H1 (cell line): ENCODE data around the gene GRIN3A. TPM values are rescaled to one million over a fixed set of nuclear protein-coding genes. Genes with fewer than 3 reads are reported as not detected.

ENCODE experiments used
- CTCF ChIA-PET: fragments of 300-600 bp; sonication (Branson Sonifier 250); formaldehyde crosslinking; loops from one replicate; lab custom pipeline; 2021; ENCODE audit not compliant: partially characterized antibody; lab: Charles Lee
- POLR2A ChIA-PET: fragments of 300-600 bp; sonication (Branson Sonifier 250); formaldehyde crosslinking; loops from one replicate; lab custom pipeline; 2021; ENCODE audit warnings: inconsistent platforms; ENCODE audit not compliant: partially characterized antibody; lab: Charles Lee
- DNase-seq, 2 experiments: peaks; one replicate each; pipeline versions ENCODE4 v3.0.0 to v3.0.0-alpha.2; 2010 to 2022; ENCODE audit warnings: low spot score in 2 of 2, low read depth in 1 of 2, mixed read lengths in 1 of 2
- FAIRE-seq: peaks from 2 replicates; lab custom pipeline; 2011; peaks lifted over from hg19 to GRCh38; lab: Jason Lieb, UNC
- H2AFZ ChIP-seq: 2 replicates; pipeline ENCODE4 v1.8.1; 2012; ENCODE audit warnings: low read length, inconsistent platforms
- H2AK5ac ChIP-seq: 2 replicates; pipeline ENCODE4 v1.6.1; 2013; ENCODE audit warnings: low read depth, low read length
- H2BK120ac ChIP-seq: replicated peaks from 2 replicates; pipeline ENCODE3; 2013; ENCODE audit warnings: low read depth, low read length, inconsistent platforms
- H2BK12ac ChIP-seq: 2 replicates; pipeline ENCODE4 v1.6.1; 2013; ENCODE audit warnings: low read depth, low read length
- H2BK15ac ChIP-seq: 2 replicates; pipeline ENCODE4 v1.6.1; 2013; ENCODE audit warnings: low read length
- H2BK20ac ChIP-seq: 2 replicates; pipeline ENCODE4 v1.6.1; 2013; ENCODE audit warnings: low read length
- H2BK5ac ChIP-seq: 2 replicates; pipeline ENCODE4 v1.6.1; 2013; ENCODE audit warnings: low read depth, low read length
- H3K14ac ChIP-seq: 2 replicates; pipeline ENCODE4 v1.6.1; 2013; ENCODE audit warnings: inconsistent platforms; ENCODE audit not compliant: insufficient read length
- H3K18ac ChIP-seq: 2 replicates; pipeline ENCODE4 v1.6.1; 2013; ENCODE audit warnings: low read length; ENCODE audit errors: extremely low read depth
- H3K23ac ChIP-seq: 2 replicates; pipeline ENCODE4 v1.6.1; 2013; ENCODE audit warnings: inconsistent platforms; ENCODE audit not compliant: insufficient read length
- H3K23me2 ChIP-seq: 2 replicates; pipeline ENCODE4 v1.6.1; 2013; ENCODE audit warnings: low read depth, low read length
- H3K27ac ChIP-seq: 2 replicates; pipeline ENCODE4 v1.6.1; 2011; ENCODE audit warnings: low read depth, low read length, inconsistent platforms
- H3K27me3 ChIP-seq, 4 experiments: replicated peaks in 1 of 4; 1 replicate in 1 of 4; 2 replicates in 3 of 4; pipeline versions ENCODE4 v1.6.1 to v1.8.1; 2011 to 2013; ENCODE audit warnings: low read length in 3 of 4, mild to moderate bottlenecking in 3 of 4, inconsistent platforms in 2 of 4, mixed read lengths in 2 of 4, moderate library complexity in 1 of 4; ENCODE audit not compliant: control insufficient read depth in 3 of 4, insufficient read depth in 3 of 4; ENCODE audit errors: extremely low read depth in 1 of 4
- H3K36me3 ChIP-seq, 4 experiments: 2 replicates each; pipeline versions ENCODE4 v1.6.1 to v1.8.1; 2011 to 2013; ENCODE audit warnings: mild to moderate bottlenecking in 4 of 4, low read length in 3 of 4, moderate library complexity in 2 of 4, control low read depth in 1 of 4, inconsistent platforms in 1 of 4; ENCODE audit not compliant: insufficient read depth in 4 of 4, control insufficient read depth in 2 of 4
- H3K4ac ChIP-seq: replicated peaks from 2 replicates; pipeline ENCODE3; 2013; ENCODE audit warnings: low read length, low read depth, mixed read lengths, inconsistent platforms; ENCODE audit not compliant: insufficient read length
- H3K4me1 ChIP-seq, 4 experiments: replicated peaks in 1 of 4; 1 replicate in 1 of 4; 2 replicates in 3 of 4; pipeline versions ENCODE4 v1.6.1 to v1.8.1; 2011 to 2013; ENCODE audit warnings: low read length in 3 of 4, inconsistent platforms in 2 of 4, mixed read lengths in 1 of 4; ENCODE audit not compliant: insufficient read depth in 4 of 4, control insufficient read depth in 3 of 4
- H3K4me2 ChIP-seq, 2 experiments: 2 replicates each; pipeline versions ENCODE4 v1.6.1 to v1.8.1; 2011 to 2013; ENCODE audit warnings: low read depth in 2 of 2, low read length in 2 of 2, control low read depth in 1 of 2, inconsistent platforms in 1 of 2, mild to moderate bottlenecking in 1 of 2; ENCODE audit not compliant: insufficient read depth in 1 of 2
- H3K4me3 ChIP-seq, 4 experiments: fragments of 200-600, 300-600 bp in 1 of 4; sonication (generic), shearing (Covaris generic), sonication (Bioruptor Twin) in 1 of 4; 2 replicates each; pipeline versions ENCODE4 v1.5.1 to v1.8.1; 2011 to 2016; ENCODE audit warnings: low read length in 4 of 4, low read depth in 3 of 4, control low read depth in 2 of 4, inconsistent platforms in 2 of 4, mild to moderate bottlenecking in 2 of 4, mixed read lengths in 1 of 4, moderate library complexity in 1 of 4; ENCODE audit not compliant: insufficient read depth in 2 of 4; ENCODE audit errors: extremely low read depth in 1 of 4
- H3K56ac ChIP-seq: replicated peaks from 2 replicates; pipeline ENCODE3; 2013; ENCODE audit warnings: low read depth, mild to moderate bottlenecking, mixed read lengths, low read length, inconsistent platforms; ENCODE audit not compliant: insufficient read length
- H3K79me1 ChIP-seq: 2 replicates; pipeline ENCODE4 v1.6.1; 2013; ENCODE audit warnings: low read depth, low read length, control low read depth
- H3K79me2 ChIP-seq, 2 experiments: 2 replicates each; pipeline versions ENCODE4 v1.6.1 to v1.8.1; 2012 to 2013; ENCODE audit warnings: low read length in 2 of 2, mild to moderate bottlenecking in 2 of 2, inconsistent platforms in 1 of 2; ENCODE audit not compliant: insufficient read depth in 2 of 2, control insufficient read depth in 1 of 2
- H3K9ac ChIP-seq, 4 experiments: replicated peaks in 1 of 4; 1 replicate in 1 of 4; 2 replicates in 3 of 4; pipeline versions ENCODE4 v1.6.1 to v1.8.1; 2011 to 2013; ENCODE audit warnings: low read depth in 3 of 4, low read length in 3 of 4, control low read depth in 2 of 4, mild to moderate bottlenecking in 2 of 4, moderate library complexity in 2 of 4, inconsistent platforms in 1 of 4; ENCODE audit errors: extremely low read depth in 1 of 4
- H3K9me3 ChIP-seq, 2 experiments: 2 replicates each; pipeline versions ENCODE4 v1.6.1 to v1.8.1; 2012 to 2013; ENCODE audit warnings: mild to moderate bottlenecking in 2 of 2, moderate library complexity in 2 of 2, control low read depth in 1 of 2, inconsistent platforms in 1 of 2, low read depth in 1 of 2, low read length in 1 of 2, mixed read lengths in 1 of 2; ENCODE audit not compliant: insufficient read depth in 2 of 2
- H4K20me1 ChIP-seq, 2 experiments: replicated peaks in 1 of 2; 2 replicates each; pipeline versions ENCODE3 to v1.8.1; 2011 to 2013; ENCODE audit warnings: inconsistent platforms in 2 of 2, low read length in 2 of 2, mild to moderate bottlenecking in 1 of 2; ENCODE audit not compliant: insufficient read depth in 2 of 2, control insufficient read depth in 1 of 2
- H4K5ac ChIP-seq: 2 replicates; pipeline ENCODE4 v1.6.1; 2013; ENCODE audit warnings: low read length, low read depth, mixed read lengths, inconsistent platforms; ENCODE audit not compliant: insufficient read length
- H4K8ac ChIP-seq: 2 replicates; pipeline ENCODE4 v1.8.0; 2013; ENCODE audit warnings: mild to moderate bottlenecking, moderate library complexity, low read length, inconsistent platforms; ENCODE audit not compliant: insufficient read depth; ENCODE audit errors: extremely low read depth
- H4K91ac ChIP-seq: replicated peaks from 2 replicates; pipeline ENCODE3; 2013; ENCODE audit warnings: low read length, mixed read lengths, inconsistent platforms; ENCODE audit not compliant: insufficient read length
- BACH1 ChIP-seq: IDR thresholded peaks from 2 replicates; pipeline ENCODE4 v1.6.1; 2012; ENCODE audit warnings: low read length, improper control_type of control experiment
- CBX5 ChIP-seq: fragments of 300-800, 300-1000 bp; sonication (generic); IDR thresholded peaks from 2 replicates; pipeline ENCODE4 v1.7.1; 2016; ENCODE audit warnings: antibody characterized with exemption, low read length, low read depth
- CEBPB ChIP-seq: IDR thresholded peaks from 2 replicates; pipeline ENCODE4 v1.6.1; 2012; ENCODE audit warnings: low read depth, low read length
- CHD2 ChIP-seq: IDR thresholded peaks from 2 replicates; pipeline ENCODE4 v1.6.1; 2012; ENCODE audit warnings: low read length, improper control_type of control experiment
- JUND ChIP-seq: IDR thresholded peaks from 2 replicates; pipeline ENCODE4 v1.6.1; 2011; ENCODE audit warnings: mild to moderate bottlenecking, improper control_type of control experiment, low read length
- POLR2A ChIP-seq, 2 experiments: IDR thresholded peaks; 1 replicate in 1 of 2; 2 replicates in 1 of 2; pipeline ENCODE4 v1.6.1; 2011; ENCODE audit warnings: low read depth in 2 of 2, low read length in 2 of 2, mild to moderate bottlenecking in 2 of 2; ENCODE audit errors: control extremely low read depth in 1 of 2
- SIX5 ChIP-seq: IDR thresholded peaks from 2 replicates; pipeline ENCODE4 v1.6.1; 2011; ENCODE audit warnings: mild to moderate bottlenecking, low read depth, low read length
- YY1 ChIP-seq: IDR thresholded peaks from 2 replicates; pipeline ENCODE4 v1.6.1; 2011; ENCODE audit warnings: low read depth, mild to moderate bottlenecking, low read length
- WGBS, 2 experiments: shearing (Covaris generic) in 1 of 2; methylation state at CpG; one replicate each; pipeline versions ENCODE4 v1.1.6 to v1.1.7; 2013 to 2015; ENCODE audit warnings: low lambda C conversion rate in 2 of 2, mixed read lengths in 2 of 2, inconsistent platforms in 1 of 2, low coverage in 1 of 2, missing lambda C conversion rate in 1 of 2; ENCODE audit not compliant: insufficient replicate concordance in 2 of 2, insufficient coverage in 1 of 2, insufficient read length in 1 of 2; ENCODE audit errors: extremely low coverage in 1 of 2, missing lambda C conversion rate in 1 of 2; 5-methylcytosine and 5-hydroxymethylcytosine counted together
- polyA plus RNA-seq, 7 experiments: library from polyadenylated mRNA; depleted of rRNA in 3 of 7; stranded (reverse) in 5 of 7; unstranded in 2 of 7; fragments of >200 nt in 5 of 7; fragments of 200-250 nt in 2 of 7; gene quantifications; 1 replicate in 5 of 7; 2 replicates in 1 of 7; 4 replicates in 1 of 7; pipeline versions ENCODE4 v1.2.1 to v1.2.3, GENCODE V29; 2011 to 2013; ENCODE audit warnings: missing spikeins in 2 of 7, mixed read lengths in 2 of 7
- total RNA-seq: library from RNA; stranded (reverse); fragmentation: NEBNext Ultra II Directional; extraction: Animal tissue kit (Norgen Biotek cat#: 25700); gene quantifications from 2 replicates; pipeline ENCODE4 v1.2.1, GENCODE V29; 2021
- TF ChIP-seq, protein P1 (sequence below), 3 experiments: IDR thresholded peaks; 1 replicate in 2 of 3; 2 replicates in 1 of 3; pipeline versions ENCODE4 v1.5.1 to v1.6.1; 2011; ENCODE audit warnings: low read length in 3 of 3, mild to moderate bottlenecking in 3 of 3, inconsistent platforms in 2 of 3, low read depth in 1 of 3, moderate library complexity in 1 of 3; ENCODE audit not compliant: insufficient read depth in 1 of 3; ENCODE audit errors: control extremely low read depth in 1 of 3
- TF ChIP-seq, protein P2 (sequence below): IDR thresholded peaks from 2 replicates; pipeline ENCODE4 v1.6.1; 2011; ENCODE audit warnings: low read depth, mild to moderate bottlenecking, low read length; ENCODE audit not compliant: insufficient read depth

The GRIN3A gene
- total and polyA plus RNA-seq, 2 of the 8 experiments (the other 6 are each of a cell fraction or from before 2014, with no cell fraction given) = 0.04 TPM; not detected in 1

DNA sequence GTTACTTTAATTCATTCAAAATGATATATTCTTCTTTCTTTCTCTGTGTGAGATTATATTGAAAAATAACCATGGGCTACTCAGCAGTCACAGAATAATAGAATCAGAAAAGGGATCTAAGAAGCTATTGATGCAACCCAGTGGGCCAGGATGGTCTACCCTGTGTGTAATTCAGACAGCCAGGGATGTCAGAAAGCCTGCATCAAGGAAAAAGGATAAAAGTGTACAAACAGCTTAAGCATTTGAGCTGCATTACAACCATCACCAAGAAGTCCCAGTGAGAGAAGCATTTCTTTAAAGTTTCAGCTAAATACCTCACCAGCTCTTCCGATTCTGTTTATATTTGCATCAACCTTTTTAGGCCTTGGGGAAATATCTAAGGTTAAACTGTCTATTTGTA is 105.8 kb downstream of the GRIN3A start:
- Histone ChIP-seq H3K9ac (no peak overlapping the region), H3K56ac (no peak overlapping the region), H3K14ac (no peak overlapping the region), H2BK15ac (no peak overlapping the region), H4K8ac (no peak overlapping the region), H2BK12ac (no peak overlapping the region), H4K5ac (no peak overlapping the region), H2AFZ (no peak overlapping the region), H2AK5ac (no peak overlapping the region), H3K79me2 (no peaks in the 10 kb centered on the region), H2BK120ac (no peak overlapping the region), H2BK5ac (no peak overlapping the region), H4K91ac (no peak overlapping the region), H3K9me3 (no peaks in the 10 kb centered on the region), H3K23me2 (no peaks in the 10 kb centered on the region), H4K20me1 (no peaks in the 10 kb centered on the region), H2BK20ac (no peak overlapping the region), H3K18ac (no peak overlapping the region), H3K27ac (no peak overlapping the region), H3K4me1 (no peaks in the 10 kb centered on the region), H3K4me2 (no peak overlapping the region), H3K79me1 (no peaks in the 10 kb centered on the region), H3K23ac (no peak overlapping the region), H3K4me3 (no peak overlapping the region), H3K27me3 (no peaks in the 10 kb centered on the region), H3K36me3 (no peaks in the 10 kb centered on the region), H3K4ac (no peak overlapping the region)
- DNase-seq (no peak), FAIRE-seq (peak; percentile 13)
- CTCF ChIA-PET = no interaction called here
- TF ChIP-seq YY1 (no peak), CBX5 (no peak), CHD2 (no peak), JUND (no peak), BACH1 (no peak), SIX5 (no peak), CEBPB (no peak), POLR2A (IDR thresholded peaks at IDR 0.05; ENCODE audit: control extremely low read depth in 1 of 2, low read depth in 2 of 2, low read length in 2 of 2) (no peak)
- TF ChIP-seq, protein P1, sequence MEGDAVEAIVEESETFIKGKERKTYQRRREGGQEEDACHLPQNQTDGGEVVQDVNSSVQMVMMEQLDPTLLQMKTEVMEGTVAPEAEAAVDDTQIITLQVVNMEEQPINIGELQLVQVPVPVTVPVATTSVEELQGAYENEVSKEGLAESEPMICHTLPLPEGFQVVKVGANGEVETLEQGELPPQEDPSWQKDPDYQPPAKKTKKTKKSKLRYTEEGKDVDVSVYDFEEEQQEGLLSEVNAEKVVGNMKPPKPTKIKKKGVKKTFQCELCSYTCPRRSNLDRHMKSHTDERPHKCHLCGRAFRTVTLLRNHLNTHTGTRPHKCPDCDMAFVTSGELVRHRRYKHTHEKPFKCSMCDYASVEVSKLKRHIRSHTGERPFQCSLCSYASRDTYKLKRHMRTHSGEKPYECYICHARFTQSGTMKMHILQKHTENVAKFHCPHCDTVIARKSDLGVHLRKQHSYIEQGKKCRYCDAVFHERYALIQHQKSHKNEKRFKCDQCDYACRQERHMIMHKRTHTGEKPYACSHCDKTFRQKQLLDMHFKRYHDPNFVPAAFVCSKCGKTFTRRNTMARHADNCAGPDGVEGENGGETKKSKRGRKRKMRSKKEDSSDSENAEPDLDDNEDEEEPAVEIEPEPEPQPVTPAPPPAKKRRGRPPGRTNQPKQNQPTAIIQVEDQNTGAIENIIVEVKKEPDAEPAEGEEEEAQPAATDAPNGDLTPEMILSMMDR (IDR thresholded peaks at IDR 0.05; ENCODE audit: control extremely low read depth in 1 of 3, insufficient read depth in 1 of 3, low read depth in 1 of 3, low read length in 3 of 3) = no peak
- TF ChIP-seq, protein P2, sequence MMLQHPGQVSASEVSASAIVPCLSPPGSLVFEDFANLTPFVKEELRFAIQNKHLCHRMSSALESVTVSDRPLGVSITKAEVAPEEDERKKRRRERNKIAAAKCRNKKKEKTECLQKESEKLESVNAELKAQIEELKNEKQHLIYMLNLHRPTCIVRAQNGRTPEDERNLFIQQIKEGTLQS = no peak
- WGBS, 2 experiments = 84% methylated on average over 1 of the region's 1 CpG; no CpG with 5 or more reads in 1 of the 2 experiments
- POLR2A ChIA-PET = no interaction called here
